Measurements from ENCODE around the gene PHACTR1.

DNA sequence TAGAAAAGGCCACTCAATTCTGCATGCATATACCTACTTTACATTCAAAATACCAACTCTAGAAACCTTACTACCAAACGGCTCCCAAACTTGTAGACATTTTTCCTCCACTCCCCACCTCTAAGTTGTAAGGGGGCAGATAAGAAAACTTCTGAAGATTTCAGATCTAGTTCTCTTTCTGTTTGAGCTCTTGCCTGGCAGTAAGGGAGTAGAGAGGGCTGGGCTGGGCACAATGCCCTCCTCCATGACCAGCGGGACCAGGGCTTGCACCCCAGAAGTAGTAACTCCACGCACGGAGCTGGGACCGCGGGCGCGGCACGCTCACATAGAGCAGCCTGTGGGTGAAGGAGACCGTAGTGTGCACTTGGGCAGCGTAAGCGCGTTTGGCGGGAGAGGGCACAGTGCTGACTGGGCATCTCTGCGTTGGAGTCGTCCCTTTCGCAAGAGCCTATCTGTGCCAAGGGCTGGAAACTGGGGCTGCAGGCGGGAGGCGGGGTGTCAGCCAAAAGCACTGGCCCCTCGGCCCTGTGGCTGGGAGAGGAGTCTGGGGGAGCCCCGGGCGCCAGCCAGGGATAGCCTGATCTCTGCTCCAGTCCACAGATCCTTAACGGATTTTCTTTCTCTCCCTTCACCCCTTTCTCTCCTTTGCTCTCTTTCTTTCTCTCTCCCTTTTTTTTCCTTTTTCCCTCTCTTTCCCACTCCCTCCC, 32.4 kb downstream of the PHACTR1 start:
- no peak for TF ChIP-seq CTCF (IDR thresholded peaks at IDR 0.05)
- no peak for TF ChIP-seq POLR2AphosphoS5 (IDR thresholded peaks at IDR 0.05)
- TF ChIP-seq POLR2A (IDR thresholded peaks at IDR 0.05), result no peak
